Measurements from ENCODE around the gene SLC1A7. TPM values are rescaled to one million over a fixed set of nuclear protein-coding genes. Genes with fewer than 3 reads are reported as not detected.
A peak's percentile ranks its signal among the peaks of the same experiment; 100 is the strongest.

The SLC1A7 gene
- total RNA-seq, 1 donor from 2014 or later: not detected

DNA sequence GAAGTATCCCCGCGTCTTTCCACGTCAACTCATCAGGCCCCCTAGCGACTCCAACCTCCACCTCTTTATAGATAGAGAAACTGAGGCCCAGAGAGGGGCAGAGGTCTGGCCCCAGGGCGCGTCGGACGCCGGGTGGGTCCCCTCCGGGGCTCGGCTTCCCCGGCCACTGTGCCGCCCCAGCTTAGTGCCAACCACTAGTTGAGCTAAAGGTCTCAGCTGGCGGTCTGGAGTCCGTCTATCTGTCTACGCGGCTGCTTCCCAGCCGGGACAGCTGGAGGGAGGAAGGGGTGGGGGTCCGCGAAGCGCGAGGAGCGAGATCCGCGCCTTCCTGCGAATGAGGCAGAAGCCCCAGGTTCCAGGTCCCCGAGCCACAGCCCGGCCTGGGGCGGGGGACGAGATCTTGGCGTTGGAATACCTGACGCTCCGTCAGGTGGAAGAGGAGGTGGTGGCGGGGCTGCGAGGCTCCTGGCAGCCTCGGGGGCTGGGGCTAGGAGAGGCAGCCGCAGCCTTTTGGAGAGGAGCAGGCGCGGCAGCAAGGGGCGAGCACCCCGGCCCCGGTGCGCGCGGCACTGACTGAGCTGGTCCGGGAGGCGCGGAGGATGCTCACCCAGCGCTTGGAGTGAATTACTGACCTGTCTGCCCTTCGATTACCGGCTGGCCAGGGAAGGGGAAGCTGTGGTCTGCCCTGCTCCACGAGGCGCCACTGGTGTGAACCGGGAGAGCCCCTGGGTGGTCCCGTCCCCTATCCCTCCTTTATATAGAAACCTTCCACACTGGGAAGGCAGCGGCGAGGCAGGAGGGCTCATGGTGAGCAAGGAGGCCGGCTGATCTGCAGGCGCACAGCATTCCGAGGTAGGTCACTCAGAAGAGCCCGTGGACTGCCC, 79.5 kb downstream of the SLC1A7 start:
- DNase-seq (ENCODE audit: low read depth, low spot score): no peak

DNA sequence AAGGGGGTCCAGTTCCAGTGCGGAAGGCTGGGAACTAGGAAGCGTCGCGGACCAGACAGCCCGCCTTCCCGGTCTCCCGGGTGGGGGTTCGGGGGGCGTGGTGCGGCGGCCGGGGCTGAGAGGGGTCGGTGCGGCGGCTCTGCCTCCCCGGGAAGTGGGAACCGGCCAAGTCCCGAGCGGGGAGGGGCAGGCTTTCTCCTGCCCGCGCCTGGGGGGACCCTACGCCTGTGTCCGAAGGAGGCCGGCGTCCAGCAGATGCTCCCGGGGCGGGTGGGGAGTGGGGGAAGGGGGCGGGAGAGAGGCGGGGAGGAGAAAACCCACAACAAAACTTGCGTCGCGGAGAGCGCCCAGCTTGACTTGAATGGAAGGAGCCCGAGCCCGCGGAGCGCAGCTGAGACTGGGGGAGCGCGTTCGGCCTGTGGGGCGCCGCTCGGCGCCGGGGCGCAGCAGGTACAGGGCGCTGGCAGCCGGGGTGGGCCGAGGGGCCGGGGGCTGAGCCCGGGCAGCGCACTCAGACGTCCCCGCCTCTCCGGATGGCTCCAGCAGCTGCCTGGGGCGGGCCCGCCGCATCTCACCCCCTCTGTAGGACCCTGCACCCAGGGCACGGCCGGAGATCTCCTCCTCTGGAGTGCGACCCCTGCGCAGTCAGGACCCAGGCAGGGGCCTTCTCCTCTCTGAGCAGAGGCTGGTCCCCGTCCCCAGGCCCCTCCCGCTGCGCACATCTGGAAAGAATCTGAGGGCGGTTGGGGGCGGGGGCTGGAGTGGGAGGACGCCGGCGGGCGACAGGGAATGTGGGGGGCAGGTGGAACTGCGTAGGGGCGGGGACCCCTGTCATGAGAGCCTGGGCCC, 80.4 kb downstream of the SLC1A7 start, which contains the start of gene PODN:
Gene PODN (plus strand): TSS at position 355 of the 849 bp plus-strand sequence. CDS start 7,643 bp downstream, outside the sequence.
- DNase-seq (ENCODE audit: low read depth, low spot score): no peak

DNA sequence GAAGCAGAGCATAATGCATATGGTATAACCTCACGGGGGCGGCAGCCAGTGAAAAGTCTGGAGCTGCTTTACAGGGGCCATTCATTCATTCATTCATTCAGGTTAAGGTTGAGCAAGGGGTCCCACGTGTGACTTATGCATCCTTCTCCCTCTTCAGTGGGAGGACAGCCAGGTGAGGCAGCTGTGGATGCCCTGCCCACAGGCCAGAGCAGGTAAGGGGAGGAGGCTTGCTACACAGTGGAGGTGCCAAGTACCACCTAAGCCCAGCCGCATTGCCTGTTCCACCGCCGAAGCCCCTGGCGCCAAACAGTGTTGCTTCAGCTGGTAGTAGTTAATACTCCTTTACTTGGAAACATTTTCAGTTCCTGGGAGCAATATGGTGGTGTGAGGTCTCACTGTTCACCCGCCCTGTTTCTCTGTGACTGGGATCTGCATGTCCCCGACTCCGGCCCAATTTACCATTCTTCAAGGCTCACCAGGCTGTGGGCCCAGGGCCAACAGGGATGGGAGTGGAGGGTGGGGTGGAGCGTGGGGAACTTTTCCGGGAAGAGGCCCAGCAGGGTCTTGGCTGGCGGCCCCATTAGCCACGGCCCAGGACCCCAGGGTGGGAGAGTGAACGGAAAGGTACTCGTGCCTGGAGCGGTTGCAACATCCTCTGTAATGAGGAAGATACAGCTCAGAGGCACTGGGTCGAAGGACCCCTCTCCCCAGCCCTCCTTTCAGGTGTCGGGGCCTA, 81.1 kb downstream of the SLC1A7 start:
- no peak for DNase-seq (ENCODE audit: low read depth, low spot score)

DNA sequence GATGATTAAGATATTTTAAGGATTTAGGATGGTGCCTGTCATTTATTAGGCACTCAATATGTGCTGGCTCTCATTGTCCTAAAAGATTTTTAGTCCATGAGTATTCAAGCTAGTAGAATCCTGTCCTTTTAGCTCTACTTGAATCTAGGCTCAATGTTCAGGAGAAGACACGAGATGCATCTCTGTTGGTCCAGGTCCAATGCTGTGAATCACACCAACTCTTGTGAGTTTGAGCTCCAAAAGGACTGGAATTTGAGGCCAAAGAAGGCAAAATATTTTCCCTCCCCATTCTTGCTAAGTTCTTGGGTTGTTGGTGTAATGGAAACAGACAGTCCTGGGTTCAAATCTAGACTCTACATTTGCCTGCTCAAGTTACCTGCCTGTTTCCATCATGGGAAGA, 81.9 kb downstream of the SLC1A7 start:
- no peak for DNase-seq (ENCODE audit: low read depth, low spot score)

DNA sequence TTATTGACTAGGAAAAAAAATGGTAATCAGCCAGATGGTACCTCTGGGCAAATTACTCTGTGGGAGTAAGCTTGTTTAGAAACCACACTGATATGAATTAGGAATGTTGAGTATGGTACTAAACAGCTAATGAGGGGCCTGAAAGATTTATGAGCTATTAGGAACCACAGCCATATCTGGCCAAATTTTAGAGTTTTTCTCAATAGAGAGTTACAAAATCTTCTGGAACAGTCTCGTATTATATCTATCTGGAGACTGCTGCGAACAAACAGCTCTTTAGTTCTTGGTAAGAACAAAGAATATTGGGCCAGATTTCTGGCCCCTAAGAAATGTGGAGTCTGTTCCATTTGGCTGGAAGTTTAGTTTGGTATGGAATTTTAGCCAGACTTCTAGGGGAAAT, 85.3 kb downstream of the SLC1A7 start:
- no peak for DNase-seq (ENCODE audit: low read depth, low spot score)

DNA sequence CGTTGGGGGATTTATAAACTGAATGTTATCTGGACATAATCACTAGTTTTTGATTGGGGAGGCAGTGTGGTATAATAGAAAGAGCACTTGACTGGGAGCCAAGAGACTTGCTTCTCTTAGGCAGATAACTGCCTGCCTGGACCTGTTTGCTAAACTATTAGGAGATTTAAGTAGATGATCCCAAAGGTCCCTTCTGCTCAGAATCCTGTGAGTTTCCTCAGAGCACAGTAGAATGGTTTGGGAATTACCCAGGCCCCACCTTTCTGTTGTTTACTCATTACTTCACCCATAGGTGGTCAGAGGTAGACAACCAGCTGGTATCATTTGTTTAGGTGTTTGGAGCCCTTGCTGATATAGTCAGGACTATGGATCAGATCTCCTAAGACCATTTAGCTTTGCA, 90.8 kb downstream of the SLC1A7 start:
- no peak for DNase-seq (ENCODE audit: low read depth, low spot score)

DNA sequence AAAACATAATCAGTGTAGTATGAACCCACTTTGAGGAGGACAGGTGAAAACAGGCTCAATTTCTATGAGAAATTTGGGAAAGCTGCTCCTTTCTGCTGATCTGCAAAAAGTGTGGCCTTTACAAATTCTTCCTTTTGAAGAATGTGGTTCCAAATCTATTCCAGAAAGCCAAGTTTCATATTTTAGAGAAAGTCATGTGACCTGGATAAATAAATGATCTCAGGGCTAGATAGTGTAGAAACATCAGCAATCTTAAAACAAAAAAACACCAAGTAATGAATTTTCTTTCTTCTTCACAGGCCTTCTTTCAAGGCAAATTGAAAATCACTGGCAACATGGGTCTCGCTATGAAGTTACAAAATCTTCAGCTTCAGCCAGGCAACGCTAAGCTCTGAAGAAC, 92.1 kb downstream of the SLC1A7 start:
- DNase-seq (ENCODE audit: low read depth, low spot score): no peak

DNA sequence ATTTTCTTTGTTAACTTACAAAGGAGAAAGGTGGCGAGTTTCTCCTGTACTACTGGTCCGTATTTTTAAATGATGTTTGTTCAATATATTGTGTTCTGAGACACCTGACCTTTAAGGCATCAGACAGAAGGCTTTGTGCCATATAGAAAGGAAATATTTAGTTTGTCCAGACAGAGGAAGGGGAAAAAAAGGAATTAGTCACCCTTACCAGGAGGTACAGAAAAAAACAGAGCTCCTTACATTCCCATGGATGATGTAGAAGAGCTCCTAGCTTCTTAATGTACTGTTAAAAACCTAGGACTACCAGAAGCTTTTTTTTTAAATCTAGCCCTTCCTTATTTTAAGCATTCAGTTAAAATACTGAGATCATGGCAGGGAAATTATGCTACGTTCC, 92.9 kb downstream of the SLC1A7 start:
- peak; percentile 46 for DNase-seq (ENCODE audit: low read depth, low spot score)

DNA sequence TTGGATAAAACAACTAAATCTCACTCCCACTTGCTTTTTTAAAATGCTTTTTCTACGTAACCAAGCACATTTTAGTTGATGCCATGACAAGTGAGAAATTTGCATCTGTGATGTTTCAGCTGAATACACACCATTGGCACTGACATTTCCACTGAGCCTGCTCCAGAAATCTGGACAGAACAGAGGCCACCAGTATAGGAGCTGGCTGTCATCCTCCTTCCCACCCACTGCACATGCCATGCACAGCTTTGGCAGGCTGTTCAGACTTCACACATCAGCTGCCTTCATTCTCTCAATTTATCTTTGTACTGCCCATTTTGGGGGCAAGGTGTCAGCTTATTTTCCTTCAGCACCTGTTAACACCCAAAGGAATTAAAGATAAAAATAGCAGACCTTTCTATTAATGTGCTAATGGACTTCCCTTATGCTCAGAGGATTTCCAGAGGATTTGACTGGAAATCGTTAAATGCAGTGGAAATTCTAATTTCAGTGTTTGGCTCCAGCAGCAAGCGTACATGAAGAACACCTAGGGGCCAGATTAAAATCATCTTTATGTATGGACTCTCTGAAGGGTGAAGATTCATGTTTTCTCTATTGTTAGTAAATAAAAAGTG, 93.4 kb downstream of the SLC1A7 start:
- DNase-seq (ENCODE audit: low read depth, low spot score): no peak

DNA sequence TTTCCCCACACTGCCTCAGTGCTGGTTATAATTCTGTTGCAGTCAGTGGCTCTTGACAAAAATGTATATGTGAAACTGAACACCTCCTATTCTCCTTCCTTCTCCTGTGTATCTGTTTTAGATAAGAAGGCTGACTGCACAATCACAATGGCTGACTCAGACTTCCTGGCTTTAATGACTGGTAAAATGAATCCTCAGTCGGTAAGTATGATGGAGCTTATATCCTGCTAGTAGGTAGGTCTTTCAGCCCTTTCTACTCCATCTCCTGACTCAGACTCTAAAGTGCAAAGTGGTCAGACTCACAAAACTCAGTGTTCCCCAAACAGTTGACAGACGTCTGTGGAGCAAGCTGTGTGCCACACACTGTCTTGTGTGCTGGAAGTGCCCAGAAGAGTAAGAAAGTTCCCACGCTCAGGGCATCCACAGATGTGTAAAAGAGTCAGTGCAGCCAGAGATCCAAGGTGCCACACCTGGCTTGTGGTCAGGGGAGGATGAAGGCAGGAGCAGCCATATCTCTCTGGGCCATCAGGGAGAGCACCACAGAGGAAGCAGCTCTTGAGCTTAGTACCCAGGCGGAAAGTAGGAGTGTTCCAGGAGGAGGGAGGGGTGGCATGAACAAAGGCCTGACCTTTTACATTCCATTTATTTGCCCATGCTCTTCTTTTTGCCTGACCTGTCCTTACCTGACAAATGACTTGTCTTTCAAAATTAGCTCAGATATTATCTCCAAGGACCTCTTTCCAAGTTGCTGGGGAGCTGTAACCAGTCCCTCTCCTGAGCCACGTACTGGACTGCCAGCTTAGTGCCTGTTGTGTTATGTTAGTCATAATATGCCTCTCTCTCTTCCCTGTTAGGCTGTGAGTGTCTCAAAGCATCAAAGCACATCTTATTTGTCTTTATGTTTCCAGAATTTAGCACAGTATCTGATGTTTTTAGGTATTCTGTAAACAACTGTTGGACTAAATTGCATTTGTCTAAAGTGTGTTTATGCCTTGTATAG, 94.4 kb downstream of the SLC1A7 start:
- DNase-seq (ENCODE audit: low read depth, low spot score): peak; percentile 82

DNA sequence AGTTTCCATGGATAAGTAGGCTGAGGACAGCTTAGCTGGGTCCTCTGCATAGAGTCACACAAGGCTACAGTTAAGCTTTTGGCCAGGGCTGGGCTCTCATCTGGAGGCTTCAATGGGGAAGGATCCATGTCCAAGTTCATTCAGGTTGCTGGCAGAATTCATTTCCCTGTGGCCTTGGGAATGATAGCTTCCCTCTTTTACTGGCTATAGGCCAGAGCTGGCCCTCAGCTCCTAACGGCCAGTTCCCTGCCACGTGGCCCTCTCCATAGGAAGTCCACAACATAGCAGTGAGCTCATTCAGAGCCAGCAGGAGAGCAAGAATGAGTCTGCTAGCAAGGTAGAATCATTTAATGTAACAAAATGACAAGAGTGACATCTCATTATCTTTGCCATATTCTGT, 95.5 kb downstream of the SLC1A7 start:
- peak; percentile 68 for DNase-seq (ENCODE audit: low read depth, low spot score)

DNA sequence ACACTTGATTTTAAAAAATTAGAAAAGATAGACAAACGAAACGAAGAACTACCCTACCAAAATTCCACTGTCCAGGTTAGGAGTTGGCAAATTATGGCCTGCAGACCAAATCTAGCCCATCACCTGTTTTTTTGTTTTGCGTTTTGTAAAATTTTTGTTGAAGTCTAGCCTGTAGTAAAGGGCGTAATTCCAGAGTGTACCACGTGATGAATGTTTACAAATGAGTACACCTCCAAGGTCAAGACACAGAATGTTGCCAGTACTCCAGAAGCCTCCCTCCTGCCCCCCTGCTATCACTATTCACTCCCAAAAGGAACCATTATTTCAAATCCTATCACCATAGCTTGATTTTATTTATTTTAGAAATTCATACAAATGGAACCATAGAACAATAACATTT, 97.5 kb downstream of the SLC1A7 start:
- no peak for DNase-seq (ENCODE audit: low read depth, low spot score)

DNA sequence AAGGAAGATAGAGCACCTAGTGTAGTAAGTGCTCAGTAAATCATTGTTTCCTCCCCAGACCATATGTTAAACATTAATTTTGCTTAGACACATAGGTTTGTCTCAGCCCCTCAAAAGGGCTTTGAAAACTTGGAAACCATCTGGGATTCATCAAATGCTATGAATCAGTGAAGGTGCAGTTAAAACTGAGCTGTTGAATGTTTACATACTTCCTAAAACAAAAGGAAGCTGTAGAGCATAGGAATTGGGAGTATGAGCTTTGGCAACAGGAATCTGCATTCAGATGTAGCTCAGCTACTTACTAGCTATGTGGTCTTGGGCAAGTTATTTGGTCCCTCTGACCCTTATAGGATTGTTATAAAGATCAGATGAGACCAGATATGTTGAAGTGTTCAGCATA, 99.2 kb downstream of the SLC1A7 start:
- DNase-seq (ENCODE audit: low read depth, low spot score): no peak

DNA sequence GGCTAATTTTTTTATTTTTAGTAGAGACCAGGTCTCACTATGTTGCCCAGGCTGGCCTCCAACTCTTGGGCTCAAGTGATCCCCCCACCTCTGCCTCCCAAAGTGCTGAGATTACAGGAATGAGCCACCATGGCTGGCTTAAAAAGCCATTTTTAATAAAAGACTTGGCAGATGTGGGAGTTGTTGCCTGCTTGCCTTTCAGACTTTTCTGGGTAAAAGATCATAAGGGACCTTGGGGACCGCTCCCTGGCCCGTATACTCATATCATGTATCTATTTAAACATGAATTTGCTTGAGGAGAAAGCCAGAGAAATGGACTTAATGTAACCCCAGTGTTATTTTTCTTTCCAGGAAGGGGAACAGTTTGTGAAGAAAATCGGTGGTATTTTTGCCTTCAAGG, 103.9 kb downstream of the SLC1A7 start:
- no peak for DNase-seq (ENCODE audit: low read depth, low spot score)

Other genes with a start within 250 kb of the SLC1A7 start
- gene ECHDC2, start 220.9 kb downstream of the SLC1A7 start, total RNA-seq: 11.2 and 19.4 TPM in 2 replicates
- gene SCP2, start 215.4 kb downstream of the SLC1A7 start, total RNA-seq: 130 and 137 TPM in 2 replicates
- 0.26 and 0.60 TPM in 2 replicates for gene PODN, start 80.4 kb downstream of the SLC1A7 start, total RNA-seq
- gene CPT2, start 54.2 kb upstream of the SLC1A7 start, total RNA-seq: 10.4 and 10.9 TPM in 2 replicates
- gene CZIB, start 78.0 kb upstream of the SLC1A7 start, total RNA-seq: 47.3 and 47.8 TPM in 2 replicates
- gene MAGOH, start 95.9 kb upstream of the SLC1A7 start, total RNA-seq: 56.3 and 78.5 TPM in 2 replicates
- 43.5 and 59.7 TPM in 2 replicates for gene LRP8, start 185.4 kb upstream of the SLC1A7 start, total RNA-seq

Data from pulmonary artery endothelial cell (primary cell).